Raji (cell line): Measurements from ENCODE around the gene JAKMIP3.

Source experiments
- POLR2A ChIP-seq: IDR thresholded peaks from 2 replicates; pipeline ENCODE4 v1.6.1; 2011; ENCODE audit warnings: low read depth, low read length, control low read depth; ENCODE audit not compliant: insufficient read depth

The JAKMIP3 gene

GRCh38 chr10:132065491-132066105, at the start of gene JAKMIP3:
Gene JAKMIP3 (plus strand): TSS chr10:132065946. CDS start chr10:132104809, 38,863 bp downstream.
- TF ChIP-seq POLR2A, result no peak

GRCh38 chr10:132016514-132016913, 49.2 kb upstream of the JAKMIP3 start:
- no peak for TF ChIP-seq POLR2A

- no peak for TF ChIP-seq POLR2A
Observed at GRCh38 chr10:132018446-132018845, 47.3 kb upstream of the JAKMIP3 start.

- TF ChIP-seq POLR2A, result no peak
Observed at GRCh38 chr10:132019366-132019765, 46.4 kb upstream of the JAKMIP3 start.

GRCh38 chr10:132020456-132020855, 45.3 kb upstream of the JAKMIP3 start:
- TF ChIP-seq POLR2A, result no peak

GRCh38 chr10:132021046-132021445, 44.7 kb upstream of the JAKMIP3 start:
- no peak for TF ChIP-seq POLR2A

- no peak for TF ChIP-seq POLR2A
Observed at GRCh38 chr10:132021504-132022143, 44.1 kb upstream of the JAKMIP3 start.

GRCh38 chr10:132022241-132022640, 43.5 kb upstream of the JAKMIP3 start:
- no peak for TF ChIP-seq POLR2A

GRCh38 chr10:132023092-132023811, 42.5 kb upstream of the JAKMIP3 start:
- TF ChIP-seq POLR2A, result no peak

GRCh38 chr10:132027423-132027983, 38.2 kb upstream of the JAKMIP3 start:
- TF ChIP-seq POLR2A, result no peak

- no peak for TF ChIP-seq POLR2A
Observed at GRCh38 chr10:132028706-132029105, 37.0 kb upstream of the JAKMIP3 start.

GRCh38 chr10:132030898-132031463, 34.8 kb upstream of the JAKMIP3 start:
- no peak for TF ChIP-seq POLR2A

- no peak for TF ChIP-seq POLR2A
Observed at GRCh38 chr10:132033632-132034031, 32.1 kb upstream of the JAKMIP3 start.

- TF ChIP-seq POLR2A, result no peak
Observed at GRCh38 chr10:132035476-132035875, 30.3 kb upstream of the JAKMIP3 start.

- TF ChIP-seq POLR2A, result no peak
Observed at GRCh38 chr10:132036153-132036886, 29.4 kb upstream of the JAKMIP3 start.
